GM23338 (cell line): ENCODE results near the gene KCNK16. TPM values are rescaled to one million over a fixed set of nuclear protein-coding genes. Genes with fewer than 3 reads are reported as not detected.
"Not testable (repeated sequence)": the region's sequence is repeated elsewhere in the genome, so short reads cannot be mapped to it uniquely, and the experiment has no call there.

Source experiments
- ATAC-seq: fragments of 200-7000 bp; cut with Tn5 transposase; 3 replicates; pipeline ENCODE4 v1.9.1; 2020
- DNase-seq: peaks from one replicate; pipeline ENCODE4 v3.0.0-alpha.2; 2015; ENCODE audit warnings: low spot score
- H2AFZ ChIP-seq: fragments of 200-600 bp; sonication (generic); 2 replicates; pipeline ENCODE4 v1.8.0; 2016; ENCODE audit warnings: antibody characterized with exemption, mild to moderate bottlenecking, moderate library complexity
- H3F3A ChIP-seq: fragments of 200-600 bp; sonication (generic); replicated peaks from 2 replicates; pipeline ENCODE4 v1.8.0; 2017; ENCODE audit warnings: antibody characterized with exemption, mixed run types, low read depth
- H3K27ac ChIP-seq: fragments of 200-600 bp; sonication (generic); 2 replicates; pipeline ENCODE4 v1.6.1; 2016; ENCODE audit warnings: low read depth
- H3K27me3 ChIP-seq: fragments of 200-600 bp; sonication (generic); 2 replicates; pipeline ENCODE4 v1.8.0; 2016; ENCODE audit warnings: mild to moderate bottlenecking, mixed run types, moderate library complexity; ENCODE audit not compliant: insufficient read depth
- H3K36me3 ChIP-seq: fragments of 200-600 bp; sonication (generic); 2 replicates; pipeline ENCODE4 v1.8.0; 2016; ENCODE audit warnings: mild to moderate bottlenecking; ENCODE audit not compliant: insufficient read depth
- H3K4me1 ChIP-seq: fragments of 200-600 bp; sonication (generic); 2 replicates; pipeline ENCODE4 v1.8.0; 2016; ENCODE audit warnings: mild to moderate bottlenecking, moderate library complexity; ENCODE audit not compliant: insufficient read depth
- H3K4me2 ChIP-seq: fragments of 200-600 bp; sonication (generic); 2 replicates; pipeline ENCODE4 v1.7.1; 2017; ENCODE audit warnings: mixed run types
- H3K4me3 ChIP-seq: fragments of 200-600 bp; sonication (generic); 2 replicates; pipeline ENCODE4 v1.6.1; 2016; ENCODE audit warnings: mixed run types
- H3K79me2 ChIP-seq: fragments of 200-600 bp; sonication (generic); replicated peaks from 2 replicates; pipeline ENCODE4 v1.8.0; 2017; ENCODE audit warnings: mild to moderate bottlenecking; ENCODE audit not compliant: insufficient read depth
- H3K9me2 ChIP-seq: fragments of 200-600 bp; sonication (generic); 2 replicates; pipeline ENCODE4 v1.8.0; 2017; ENCODE audit not compliant: insufficient read depth
- H4K20me1 ChIP-seq: fragments of 200-600 bp; sonication (generic); replicated peaks from 2 replicates; pipeline ENCODE4 v1.8.0; 2017; ENCODE audit warnings: mild to moderate bottlenecking; ENCODE audit not compliant: insufficient read depth
- H3K27ac Mint-ChIP-seq: 2 replicates; pipeline ENCODE4 v1.8.0; 2020; ENCODE audit warnings: inconsistent platforms, mild to moderate bottlenecking, moderate library complexity, mixed read lengths
- H3K27me3 Mint-ChIP-seq: 3 replicates; pipeline ENCODE4 v1.8.0; 2022; ENCODE audit warnings: low read depth, mild to moderate bottlenecking, moderate library complexity, mixed read lengths, inconsistent platforms; ENCODE audit not compliant: insufficient read depth, poor library complexity
- H3K36me3 Mint-ChIP-seq: 3 replicates; pipeline ENCODE4 v1.8.0; 2021; ENCODE audit warnings: low read depth, mild to moderate bottlenecking, inconsistent platforms, moderate library complexity, mixed read lengths
- H3K4me1 Mint-ChIP-seq: 3 replicates; pipeline ENCODE4 v1.8.0; 2020; ENCODE audit warnings: mild to moderate bottlenecking, inconsistent platforms, mixed read lengths
- H3K4me3 Mint-ChIP-seq: 3 replicates; pipeline ENCODE4 v1.8.0; 2021; ENCODE audit warnings: moderate library complexity, mild to moderate bottlenecking, inconsistent platforms, mixed read lengths
- H3K9me3 Mint-ChIP-seq: 3 replicates; pipeline ENCODE4 v1.8.0; 2020; ENCODE audit warnings: moderate library complexity, mild to moderate bottlenecking, inconsistent platforms, mixed read lengths
- ETS1 ChIP-seq: IDR thresholded peaks from 2 replicates; pipeline ENCODE4 v1.6.1; 2016; ENCODE audit warnings: antibody characterized with exemption
- EZH2 ChIP-seq: fragments of 200-600 bp; sonication (generic); IDR thresholded peaks from one replicate; pipeline ENCODE4 v1.8.0; 2017; ENCODE audit warnings: antibody characterized with exemption, mild to moderate bottlenecking, low read depth; ENCODE audit not compliant: unreplicated experiment
- EZH2phosphoT487 ChIP-seq: fragments of 200-600 bp; sonication (generic); IDR thresholded peaks from one replicate; pipeline ENCODE4 v1.8.1; 2018; ENCODE audit warnings: antibody characterized with exemption; ENCODE audit not compliant: unreplicated experiment
- NANOG ChIP-seq: IDR thresholded peaks from 2 replicates; pipeline ENCODE4 v1.6.1; 2016; ENCODE audit warnings: antibody characterized with exemption, borderline replicate concordance
- POLR2AphosphoS5 ChIP-seq: IDR thresholded peaks from 2 replicates; pipeline ENCODE4 v1.6.1; 2016; ENCODE audit warnings: antibody characterized with exemption, low read depth
- REST ChIP-seq: IDR thresholded peaks from one replicate; pipeline ENCODE4 v1.6.1; 2018; ENCODE audit warnings: antibody characterized with exemption; ENCODE audit not compliant: unreplicated experiment
- polyA plus RNA-seq: library from polyadenylated mRNA; unstranded; fragments of >200 nt; fragmentation: Nextera tagmentation; extraction: Ambion mirVana; gene quantifications from 2 replicates; pipeline ENCODE4 v1.2.1, GENCODE V29; 2016
- total RNA-seq: library from RNA; depleted of rRNA; stranded (reverse); fragments of >200 nt; shearing (Covaris generic); gene quantifications from 2 replicates; pipeline ENCODE4 v1.2.3, GENCODE V29; 2014

KCNK16 gene
- total and polyA plus RNA-seq, 2 experiments from 2014 or later: not detected

GRCh38 chr6:39292637-39293036 lies 29.9 kb downstream of the KCNK16 start:
- Histone ChIP-seq H3K4me1 (peaks cover 41% of the 10 kb centered on the region), H3K36me3 (no peaks in the 10 kb centered on the region), H3F3A (no peaks in the 10 kb centered on the region), H3K27me3 (no peaks in the 10 kb centered on the region), H3K4me2 (0 out of 2 replicates have a peak overlapping the region, but pooled peaks have one; percentile 58), H3K9me2 (peaks cover 26% of the 10 kb centered on the region), H2AFZ (no peak overlapping the region), H4K20me1 (no peaks in the 10 kb centered on the region), H3K4me3 (no peak overlapping the region), H3K79me2 (no peaks in the 10 kb centered on the region), H3K27ac (no peak overlapping the region)
- DNase-seq (no peak), ATAC-seq (no peak)
- H3K4me3 Mint-ChIP-seq: no peak overlapping the region
- H3K36me3 Mint-ChIP-seq: no peaks in the 10 kb centered on the region; the same call in 2 of the 3 replicates
- H3K27me3 Mint-ChIP-seq: peaks cover 35% of the 10 kb centered on the region
- H3K9me3 Mint-ChIP-seq: no peaks in the 10 kb centered on the region; the same call in 2 of the 3 replicates
- H3K4me1 Mint-ChIP-seq: peaks cover 30% of the 10 kb centered on the region
- no peak overlapping the region for H3K27ac Mint-ChIP-seq
- TF ChIP-seq POLR2AphosphoS5: no peak

- Mint-ChIP-seq H3K27me3 (peaks cover 28% of the 10 kb centered on the region), H3K4me1 (peaks cover 26% of the 10 kb centered on the region), H3K36me3 (no peaks in the 10 kb centered on the region; the same call in 2 of the 3 replicates), H3K9me3 (no peaks in the 10 kb centered on the region; the same call in 2 of the 3 replicates), H3K27ac (no peak overlapping the region), H3K4me3 (no peak overlapping the region)
- Histone ChIP-seq H3K4me1 (peaks cover 41% of the 10 kb centered on the region), H2AFZ (no peak overlapping the region), H3K9me2 (peaks cover 34% of the 10 kb centered on the region), H3K36me3 (no peaks in the 10 kb centered on the region), H4K20me1 (no peaks in the 10 kb centered on the region), H3K27ac (no peak overlapping the region), H3K4me3 (no peak overlapping the region), H3K4me2 (no peak overlapping the region), H3F3A (no peaks in the 10 kb centered on the region), H3K79me2 (no peaks in the 10 kb centered on the region), H3K27me3 (no peaks in the 10 kb centered on the region)
- ATAC-seq: no peak
- TF ChIP-seq EZH2phosphoT487 (no peak), ETS1 (no peak)
- DNase-seq: no peak
Observed at GRCh38 chr6:39289490-39289889, 33.0 kb downstream of the KCNK16 start.

- no peak for TF ChIP-seq NANOG
- TF ChIP-seq EZH2: no peak
- no peak for TF ChIP-seq REST
- TF ChIP-seq POLR2AphosphoS5: no peak
- H3K27me3 Mint-ChIP-seq: peaks cover 19% of the 10 kb centered on the region
Observed at GRCh38 chr6:39287601-39288000, 34.9 kb downstream of the KCNK16 start.

GRCh38 chr6:39286596-39286995 lies 35.9 kb downstream of the KCNK16 start:
- H3K36me3 Mint-ChIP-seq, H3K4me2 ChIP-seq, H4K20me1 ChIP-seq, H3K9me3 Mint-ChIP-seq, H3K4me3 Mint-ChIP-seq, H3K79me2 ChIP-seq, H3K36me3 ChIP-seq, DNase-seq, H3K4me3 ChIP-seq, H3F3A ChIP-seq, ATAC-seq, H2AFZ ChIP-seq, H3K27me3 ChIP-seq, H3K27ac ChIP-seq, H3K27ac Mint-ChIP-seq: not testable (repeated sequence)
- Mint-ChIP-seq H3K4me1 (peaks cover 18% of the 10 kb centered on the region), H3K27me3 (peaks cover 14% of the 10 kb centered on the region)
- H3K4me1 ChIP-seq: peaks cover 21% of the 10 kb centered on the region
- H3K9me2 ChIP-seq: peaks cover 29% of the 10 kb centered on the region

More at GRCh38 chr6:39287601-39288000, 34.9 kb downstream of the KCNK16 start:
- H3K9me2 ChIP-seq: peaks cover 34% of the 10 kb centered on the region
- H3K4me3 Mint-ChIP-seq: no peak overlapping the region
- H3K4me1 Mint-ChIP-seq: peaks cover 24% of the 10 kb centered on the region
- H2AFZ ChIP-seq: no peak overlapping the region
- no peak overlapping the region for H3K27ac ChIP-seq
- H3K4me2 ChIP-seq: no peak overlapping the region
- no peaks in the 10 kb centered on the region for H4K20me1 ChIP-seq
- no peak overlapping the region for H3K4me3 ChIP-seq
- no peaks in the 10 kb centered on the region for H3K36me3 ChIP-seq
- DNase-seq: no peak
- peaks cover 31% of the 10 kb centered on the region for H3K4me1 ChIP-seq
- no peaks in the 10 kb centered on the region for H3K79me2 ChIP-seq
- H3F3A ChIP-seq: no peaks in the 10 kb centered on the region
- H3K9me3 Mint-ChIP-seq: no peaks in the 10 kb centered on the region; the same call in 2 of the 3 replicates
- H3K27me3 ChIP-seq: no peaks in the 10 kb centered on the region
- H3K27ac Mint-ChIP-seq: no peak overlapping the region
- no peaks in the 10 kb centered on the region; the same call in 2 of the 3 replicates for H3K36me3 Mint-ChIP-seq
- ATAC-seq: no peak
